Endothelial cell (in vitro differentiated cells): Measurements from ENCODE around the gene STIMATE. TPM values are rescaled to one million over a fixed set of nuclear protein-coding genes. Genes with fewer than 3 reads are reported as not detected.

ENCODE experiments used
- DNase-seq: peaks from one replicate; pipeline ENCODE4 v3.0.0; 2021; ENCODE audit warnings: low spot score
- H3K27ac Mint-ChIP-seq: one replicate; pipeline ENCODE4 v1.8.0; 2021; ENCODE audit warnings: mixed read lengths, inconsistent platforms; ENCODE audit not compliant: unreplicated experiment
- H3K27me3 Mint-ChIP-seq: one replicate; pipeline ENCODE4 v1.8.0; 2021; ENCODE audit warnings: mild to moderate bottlenecking, moderate library complexity, mixed read lengths, inconsistent platforms; ENCODE audit not compliant: unreplicated experiment
- H3K36me3 Mint-ChIP-seq: one replicate; pipeline ENCODE4 v1.8.0; 2021; ENCODE audit warnings: mild to moderate bottlenecking, low read depth, mixed read lengths, inconsistent platforms; ENCODE audit not compliant: unreplicated experiment
- H3K4me1 Mint-ChIP-seq: one replicate; pipeline ENCODE4 v1.8.0; 2021; ENCODE audit warnings: mild to moderate bottlenecking, mixed read lengths, inconsistent platforms; ENCODE audit not compliant: unreplicated experiment
- H3K4me3 Mint-ChIP-seq: one replicate; pipeline ENCODE4 v1.8.0; 2021; ENCODE audit warnings: mild to moderate bottlenecking, mixed read lengths, inconsistent platforms; ENCODE audit not compliant: unreplicated experiment
- H3K9me3 Mint-ChIP-seq: one replicate; pipeline ENCODE4 v1.8.0; 2021; ENCODE audit warnings: mixed read lengths, inconsistent platforms; ENCODE audit not compliant: unreplicated experiment
- CTCF ChIP-seq: fragments of 200-600 bp; sonication (generic); IDR thresholded peaks from one replicate; pipeline ENCODE4 v1.5.0; 2021; ENCODE audit warnings: antibody characterized with exemption; ENCODE audit not compliant: unreplicated experiment
- total RNA-seq: library from RNA; stranded (reverse); fragmentation: NEBNext Ultra II Directional; extraction: Animal tissue kit (Norgen Biotek cat#: 25700); gene quantifications from one replicate; pipeline ENCODE4 v1.2.1, GENCODE V29; 2021; ENCODE audit not compliant: unreplicated experiment

Gene STIMATE
- total RNA-seq, 1 donor from 2014 or later = 24.5 TPM

- DNase-seq = no peak
- peaks cover 21% of the 10 kb centered on the region for H3K36me3 Mint-ChIP-seq
- no peaks in the 10 kb centered on the region for H3K4me1 Mint-ChIP-seq
- no peak for TF ChIP-seq CTCF
- peaks cover 6% of the 10 kb centered on the region for H3K27me3 Mint-ChIP-seq
- no peaks in the 10 kb centered on the region for H3K9me3 Mint-ChIP-seq
- H3K27ac Mint-ChIP-seq = peak overlapping the region; percentile 57
- H3K4me3 Mint-ChIP-seq = no peak overlapping the region
Observed at GRCh38 chr3:52839892-52840545, 57.3 kb downstream of the STIMATE start.

- TF ChIP-seq CTCF = no peak
- DNase-seq = no peak
- H3K9me3 Mint-ChIP-seq = no peaks in the 10 kb centered on the region
- peaks cover 18% of the 10 kb centered on the region for H3K36me3 Mint-ChIP-seq
- H3K27me3 Mint-ChIP-seq = peaks cover 2% of the 10 kb centered on the region
- no peaks in the 10 kb centered on the region for H3K4me1 Mint-ChIP-seq
- H3K27ac Mint-ChIP-seq = no peak overlapping the region
- H3K4me3 Mint-ChIP-seq = no peak overlapping the region
Observed at GRCh38 chr3:52839268-52839575, 58.1 kb downstream of the STIMATE start.

DNA sequence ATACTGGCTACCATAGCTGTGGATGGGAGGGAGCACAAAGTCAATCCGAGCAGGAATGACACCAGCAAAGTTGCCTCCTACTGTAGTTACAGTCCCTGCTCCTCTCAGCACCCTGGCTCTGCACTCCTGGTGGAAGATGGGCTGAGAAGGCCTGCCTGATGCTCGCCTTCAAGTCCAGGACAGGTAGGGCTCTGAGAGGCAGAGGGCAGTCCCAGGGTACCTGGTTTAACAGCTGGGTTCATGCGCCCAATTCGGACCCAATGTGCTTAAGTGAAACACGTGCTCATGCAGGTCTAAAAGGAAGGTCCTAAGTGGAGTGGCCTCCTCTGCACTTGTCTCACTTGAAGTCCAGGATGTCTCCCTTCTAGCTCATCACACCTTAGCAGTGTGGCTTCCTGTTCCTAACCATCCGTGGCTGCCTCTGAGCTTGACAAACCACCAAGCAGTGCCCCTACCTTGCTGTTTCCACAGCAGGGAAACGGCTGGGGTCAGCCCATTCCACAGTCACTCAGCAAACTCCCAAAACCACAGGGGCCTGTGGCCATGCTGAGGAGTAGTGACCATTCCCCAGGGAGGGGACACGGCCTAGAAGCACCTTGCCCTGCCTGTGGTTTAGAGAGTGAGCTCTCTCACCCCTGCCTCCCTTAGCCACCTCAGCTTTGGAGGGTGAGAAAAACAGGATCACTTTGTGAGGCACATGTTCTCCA, 58.6 kb downstream of the STIMATE start:
- TF ChIP-seq CTCF = no peak
- DNase-seq = no peak
- Mint-ChIP-seq H3K36me3 (peaks cover 18% of the 10 kb centered on the region), H3K4me3 (no peak overlapping the region), H3K9me3 (no peaks in the 10 kb centered on the region), H3K27ac (no peak overlapping the region), H3K27me3 (peaks cover 2% of the 10 kb centered on the region), H3K4me1 (no peaks in the 10 kb centered on the region)

DNA sequence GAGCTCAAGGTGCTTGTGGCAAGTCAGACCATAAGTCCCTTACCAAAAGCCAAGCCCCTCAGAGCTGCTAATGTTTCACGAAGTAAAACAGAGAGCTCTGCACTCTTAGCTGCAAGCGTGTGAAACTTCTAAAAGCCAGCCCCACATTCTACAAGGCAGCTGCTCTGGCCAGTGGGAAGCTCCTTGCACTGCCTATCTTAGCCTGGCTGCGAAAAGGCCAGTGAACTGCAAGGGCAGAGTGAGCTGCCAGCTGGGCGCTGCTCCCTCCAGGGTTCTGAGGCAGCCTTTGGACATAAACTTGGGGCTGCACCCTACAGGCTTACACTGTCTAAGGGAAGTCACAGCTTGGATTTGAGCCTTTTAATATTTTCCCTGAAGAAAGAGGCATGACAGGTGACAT, 60.4 kb downstream of the STIMATE start:
- Mint-ChIP-seq H3K4me3 (no peak overlapping the region), H3K27me3 (peaks cover 3% of the 10 kb centered on the region), H3K36me3 (peaks cover 18% of the 10 kb centered on the region)

More for the DNA sequence above, 60.4 kb downstream of the STIMATE start:
- TF ChIP-seq CTCF = no peak
- Mint-ChIP-seq H3K9me3 (no peaks in the 10 kb centered on the region), H3K27ac (no peak overlapping the region), H3K4me1 (peaks cover 2% of the 10 kb centered on the region)
- no peak for DNase-seq
